ENCODE results near the gene VPS4B.
A peak's percentile ranks its signal among the peaks of the same experiment; 100 is the strongest.

VPS4B gene

GRCh38 chr18:63376538-63376937 is 45.7 kb downstream of the VPS4B start:
- H3K4me3 ChIP-seq (ENCODE audit: low read depth, low read length) = no peak overlapping the region
- TF ChIP-seq CTCF (IDR thresholded peaks at IDR 0.05; ENCODE audit: low read depth, low read length, missing control alignments) = no peak
- no peak for DNase-seq (ENCODE audit: low read depth)

GRCh38 chr18:63374540-63374939 is 47.7 kb downstream of the VPS4B start:
- DNase-seq (ENCODE audit: low read depth) = no peak
- no peak overlapping the region for H3K4me3 ChIP-seq (ENCODE audit: low read depth, low read length)
- no peak for TF ChIP-seq CTCF (IDR thresholded peaks at IDR 0.05; ENCODE audit: low read depth, low read length, missing control alignments)

- DNase-seq (ENCODE audit: low read depth) = no peak
- TF ChIP-seq CTCF (IDR thresholded peaks at IDR 0.05; ENCODE audit: low read depth, low read length, missing control alignments) = no peak
- no peak overlapping the region for H3K4me3 ChIP-seq (ENCODE audit: low read depth, low read length)
Measured at GRCh38 chr18:63373161-63373560, 49.1 kb downstream of the VPS4B start.

GRCh38 chr18:63368611-63369010 is 53.7 kb downstream of the VPS4B start:
- H3K4me3 ChIP-seq (ENCODE audit: low read depth, low read length) = no peak overlapping the region
- TF ChIP-seq CTCF (IDR thresholded peaks at IDR 0.05; ENCODE audit: low read depth, low read length, missing control alignments) = no peak
- DNase-seq (ENCODE audit: low read depth) = no peak

GRCh38 chr18:63367053-63367953 is 55.0 kb downstream of the VPS4B start, which contains the start of gene KDSR:
Gene KDSR (minus strand): TSS chr18:63367206. CDS start chr18:63367118, 88 bp downstream.
- no peak for TF ChIP-seq CTCF (IDR thresholded peaks at IDR 0.05; ENCODE audit: low read depth, low read length, missing control alignments)
- DNase-seq (ENCODE audit: low read depth) = peak; percentile 50
- peak within 1 kb of the TSS; percentile 97 for H3K4me3 ChIP-seq (ENCODE audit: low read depth, low read length)

GRCh38 chr18:63366213-63367052 is 55.8 kb downstream of the VPS4B start:
- TF ChIP-seq CTCF (IDR thresholded peaks at IDR 0.05; ENCODE audit: low read depth, low read length, missing control alignments) = no peak
- DNase-seq (ENCODE audit: low read depth) = no peak
- H3K4me3 ChIP-seq (ENCODE audit: low read depth, low read length) = peak overlapping the region; percentile 97
